H1 (cell line): ENCODE results near the gene PIK3R3. TPM values are rescaled to one million over a fixed set of nuclear protein-coding genes. Genes with fewer than 3 reads are reported as not detected.

ENCODE experiments used
- CTCF ChIA-PET: fragments of 300-600 bp; sonication (Branson Sonifier 250); formaldehyde crosslinking; loops from one replicate; lab custom pipeline; 2021; ENCODE audit not compliant: partially characterized antibody; lab: Charles Lee
- POLR2A ChIA-PET: fragments of 300-600 bp; sonication (Branson Sonifier 250); formaldehyde crosslinking; loops from one replicate; lab custom pipeline; 2021; ENCODE audit warnings: inconsistent platforms; ENCODE audit not compliant: partially characterized antibody; lab: Charles Lee
- DNase-seq, 2 experiments: peaks; one replicate each; pipeline versions ENCODE4 v3.0.0 to v3.0.0-alpha.2; 2010 to 2022; ENCODE audit warnings: low spot score in 2 of 2, low read depth in 1 of 2, mixed read lengths in 1 of 2
- FAIRE-seq: peaks from 2 replicates; lab custom pipeline; 2011; peaks lifted over from hg19 to GRCh38; lab: Jason Lieb, UNC
- H2AFZ ChIP-seq: 2 replicates; pipeline ENCODE4 v1.8.1; 2012; ENCODE audit warnings: low read length, inconsistent platforms
- H2AK5ac ChIP-seq: 2 replicates; pipeline ENCODE4 v1.6.1; 2013; ENCODE audit warnings: low read depth, low read length
- H2BK120ac ChIP-seq: replicated peaks from 2 replicates; pipeline ENCODE3; 2013; ENCODE audit warnings: low read depth, low read length, inconsistent platforms
- H2BK12ac ChIP-seq: 2 replicates; pipeline ENCODE4 v1.6.1; 2013; ENCODE audit warnings: low read depth, low read length
- H2BK15ac ChIP-seq: 2 replicates; pipeline ENCODE4 v1.6.1; 2013; ENCODE audit warnings: low read length
- H2BK20ac ChIP-seq: 2 replicates; pipeline ENCODE4 v1.6.1; 2013; ENCODE audit warnings: low read length
- H2BK5ac ChIP-seq: 2 replicates; pipeline ENCODE4 v1.6.1; 2013; ENCODE audit warnings: low read depth, low read length
- H3K14ac ChIP-seq: 2 replicates; pipeline ENCODE4 v1.6.1; 2013; ENCODE audit warnings: inconsistent platforms; ENCODE audit not compliant: insufficient read length
- H3K18ac ChIP-seq: 2 replicates; pipeline ENCODE4 v1.6.1; 2013; ENCODE audit warnings: low read length; ENCODE audit errors: extremely low read depth
- H3K23ac ChIP-seq: 2 replicates; pipeline ENCODE4 v1.6.1; 2013; ENCODE audit warnings: inconsistent platforms; ENCODE audit not compliant: insufficient read length
- H3K23me2 ChIP-seq: 2 replicates; pipeline ENCODE4 v1.6.1; 2013; ENCODE audit warnings: low read depth, low read length
- H3K27ac ChIP-seq: 2 replicates; pipeline ENCODE4 v1.6.1; 2011; ENCODE audit warnings: low read depth, low read length, inconsistent platforms
- H3K27me3 ChIP-seq, 4 experiments: replicated peaks in 1 of 4; 1 replicate in 1 of 4; 2 replicates in 3 of 4; pipeline versions ENCODE4 v1.6.1 to v1.8.1; 2011 to 2013; ENCODE audit warnings: low read length in 3 of 4, mild to moderate bottlenecking in 3 of 4, inconsistent platforms in 2 of 4, mixed read lengths in 2 of 4, moderate library complexity in 1 of 4; ENCODE audit not compliant: control insufficient read depth in 3 of 4, insufficient read depth in 3 of 4; ENCODE audit errors: extremely low read depth in 1 of 4
- H3K36me3 ChIP-seq, 4 experiments: 2 replicates each; pipeline versions ENCODE4 v1.6.1 to v1.8.1; 2011 to 2013; ENCODE audit warnings: mild to moderate bottlenecking in 4 of 4, low read length in 3 of 4, moderate library complexity in 2 of 4, control low read depth in 1 of 4, inconsistent platforms in 1 of 4; ENCODE audit not compliant: insufficient read depth in 4 of 4, control insufficient read depth in 2 of 4
- H3K4ac ChIP-seq: replicated peaks from 2 replicates; pipeline ENCODE3; 2013; ENCODE audit warnings: low read length, low read depth, mixed read lengths, inconsistent platforms; ENCODE audit not compliant: insufficient read length
- H3K4me1 ChIP-seq, 4 experiments: replicated peaks in 1 of 4; 1 replicate in 1 of 4; 2 replicates in 3 of 4; pipeline versions ENCODE4 v1.6.1 to v1.8.1; 2011 to 2013; ENCODE audit warnings: low read length in 3 of 4, inconsistent platforms in 2 of 4, mixed read lengths in 1 of 4; ENCODE audit not compliant: insufficient read depth in 4 of 4, control insufficient read depth in 3 of 4
- H3K4me2 ChIP-seq, 2 experiments: 2 replicates each; pipeline versions ENCODE4 v1.6.1 to v1.8.1; 2011 to 2013; ENCODE audit warnings: low read depth in 2 of 2, low read length in 2 of 2, control low read depth in 1 of 2, inconsistent platforms in 1 of 2, mild to moderate bottlenecking in 1 of 2; ENCODE audit not compliant: insufficient read depth in 1 of 2
- H3K4me3 ChIP-seq, 4 experiments: fragments of 200-600, 300-600 bp in 1 of 4; sonication (generic), shearing (Covaris generic), sonication (Bioruptor Twin) in 1 of 4; 2 replicates each; pipeline versions ENCODE4 v1.5.1 to v1.8.1; 2011 to 2016; ENCODE audit warnings: low read length in 4 of 4, low read depth in 3 of 4, control low read depth in 2 of 4, inconsistent platforms in 2 of 4, mild to moderate bottlenecking in 2 of 4, mixed read lengths in 1 of 4, moderate library complexity in 1 of 4; ENCODE audit not compliant: insufficient read depth in 2 of 4; ENCODE audit errors: extremely low read depth in 1 of 4
- H3K56ac ChIP-seq: replicated peaks from 2 replicates; pipeline ENCODE3; 2013; ENCODE audit warnings: low read depth, mild to moderate bottlenecking, mixed read lengths, low read length, inconsistent platforms; ENCODE audit not compliant: insufficient read length
- H3K79me1 ChIP-seq: 2 replicates; pipeline ENCODE4 v1.6.1; 2013; ENCODE audit warnings: low read depth, low read length, control low read depth
- H3K79me2 ChIP-seq, 2 experiments: 2 replicates each; pipeline versions ENCODE4 v1.6.1 to v1.8.1; 2012 to 2013; ENCODE audit warnings: low read length in 2 of 2, mild to moderate bottlenecking in 2 of 2, inconsistent platforms in 1 of 2; ENCODE audit not compliant: insufficient read depth in 2 of 2, control insufficient read depth in 1 of 2
- H3K9ac ChIP-seq, 4 experiments: replicated peaks in 1 of 4; 1 replicate in 1 of 4; 2 replicates in 3 of 4; pipeline versions ENCODE4 v1.6.1 to v1.8.1; 2011 to 2013; ENCODE audit warnings: low read depth in 3 of 4, low read length in 3 of 4, control low read depth in 2 of 4, mild to moderate bottlenecking in 2 of 4, moderate library complexity in 2 of 4, inconsistent platforms in 1 of 4; ENCODE audit errors: extremely low read depth in 1 of 4
- H3K9me3 ChIP-seq, 2 experiments: 2 replicates each; pipeline versions ENCODE4 v1.6.1 to v1.8.1; 2012 to 2013; ENCODE audit warnings: mild to moderate bottlenecking in 2 of 2, moderate library complexity in 2 of 2, control low read depth in 1 of 2, inconsistent platforms in 1 of 2, low read depth in 1 of 2, low read length in 1 of 2, mixed read lengths in 1 of 2; ENCODE audit not compliant: insufficient read depth in 2 of 2
- H4K20me1 ChIP-seq, 2 experiments: replicated peaks in 1 of 2; 2 replicates each; pipeline versions ENCODE3 to v1.8.1; 2011 to 2013; ENCODE audit warnings: inconsistent platforms in 2 of 2, low read length in 2 of 2, mild to moderate bottlenecking in 1 of 2; ENCODE audit not compliant: insufficient read depth in 2 of 2, control insufficient read depth in 1 of 2
- H4K5ac ChIP-seq: 2 replicates; pipeline ENCODE4 v1.6.1; 2013; ENCODE audit warnings: low read length, low read depth, mixed read lengths, inconsistent platforms; ENCODE audit not compliant: insufficient read length
- H4K8ac ChIP-seq: 2 replicates; pipeline ENCODE4 v1.8.0; 2013; ENCODE audit warnings: mild to moderate bottlenecking, moderate library complexity, low read length, inconsistent platforms; ENCODE audit not compliant: insufficient read depth; ENCODE audit errors: extremely low read depth
- H4K91ac ChIP-seq: replicated peaks from 2 replicates; pipeline ENCODE3; 2013; ENCODE audit warnings: low read length, mixed read lengths, inconsistent platforms; ENCODE audit not compliant: insufficient read length
- KDM1A ChIP-seq: fragments of 200-600, 300-600 bp; sonication (generic); IDR thresholded peaks from 2 replicates; pipeline ENCODE4 v1.7.1; 2016; ENCODE audit warnings: mild to moderate bottlenecking, low read length, borderline replicate concordance
- WGBS, 2 experiments: shearing (Covaris generic) in 1 of 2; methylation state at CpG; one replicate each; pipeline versions ENCODE4 v1.1.6 to v1.1.7; 2013 to 2015; ENCODE audit warnings: low lambda C conversion rate in 2 of 2, mixed read lengths in 2 of 2, inconsistent platforms in 1 of 2, low coverage in 1 of 2, missing lambda C conversion rate in 1 of 2; ENCODE audit not compliant: insufficient replicate concordance in 2 of 2, insufficient coverage in 1 of 2, insufficient read length in 1 of 2; ENCODE audit errors: extremely low coverage in 1 of 2, missing lambda C conversion rate in 1 of 2; 5-methylcytosine and 5-hydroxymethylcytosine counted together
- polyA plus RNA-seq, 7 experiments: library from polyadenylated mRNA; depleted of rRNA in 3 of 7; stranded (reverse) in 5 of 7; unstranded in 2 of 7; fragments of >200 nt in 5 of 7; fragments of 200-250 nt in 2 of 7; gene quantifications; 1 replicate in 5 of 7; 2 replicates in 1 of 7; 4 replicates in 1 of 7; pipeline versions ENCODE4 v1.2.1 to v1.2.3, GENCODE V29; 2011 to 2013; ENCODE audit warnings: missing spikeins in 2 of 7, mixed read lengths in 2 of 7
- total RNA-seq: library from RNA; stranded (reverse); fragmentation: NEBNext Ultra II Directional; extraction: Animal tissue kit (Norgen Biotek cat#: 25700); gene quantifications from 2 replicates; pipeline ENCODE4 v1.2.1, GENCODE V29; 2021
- TF ChIP-seq, protein P1 (sequence below): IDR thresholded peaks from 2 replicates; pipeline ENCODE4 v1.6.1; 2012; ENCODE audit warnings: inconsistent platforms

Gene PIK3R3
- total and polyA plus RNA-seq, 2 of the 8 experiments (the other 6 are each of a cell fraction or from before 2014, with no cell fraction given): 5.3 to 13.6 TPM

DNA sequence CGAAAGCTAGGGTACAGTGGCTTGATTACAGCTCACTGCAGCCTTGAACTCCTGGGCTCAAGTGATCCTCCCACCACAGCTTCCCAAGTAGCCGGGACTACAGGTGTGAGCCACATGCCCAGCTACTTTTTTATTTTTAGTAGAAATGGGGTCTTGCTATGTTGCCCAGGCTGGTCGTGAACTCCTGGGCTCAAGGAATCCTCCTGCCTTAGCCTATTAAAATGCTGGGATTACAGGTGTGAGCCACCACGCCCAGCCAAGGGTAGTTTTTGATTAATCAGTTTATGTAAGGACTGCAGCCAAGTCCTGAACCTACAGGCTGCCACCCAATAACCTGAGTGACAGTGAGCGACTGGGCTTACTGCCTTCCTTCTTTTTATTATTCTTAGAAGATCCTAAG is 88.3 kb downstream of the PIK3R3 start:
- no peak overlapping the region for H3K23ac ChIP-seq
- H2AK5ac ChIP-seq: no peak overlapping the region
- DNase-seq: no peak
- 82% methylated on average over 5 of the region's 5 CpGs; no CpG with 5 or more reads in 1 of the 2 experiments for WGBS, 2 experiments
- no peak overlapping the region for H4K8ac ChIP-seq
- H3K27me3 ChIP-seq: no peaks in the 10 kb centered on the region; a peak in 1 of 7 replicates
- H2BK12ac ChIP-seq: no peak overlapping the region
- no peaks in the 10 kb centered on the region for H3K79me1 ChIP-seq
- H3K36me3 ChIP-seq: peaks cover 0 to 24% (median 0%) of the 10 kb centered on the region in 4 experiments; a peak in 3 of 8 replicates
- H4K91ac ChIP-seq: no peak overlapping the region
- H2AFZ ChIP-seq: no peak overlapping the region
- TF ChIP-seq, protein P1, sequence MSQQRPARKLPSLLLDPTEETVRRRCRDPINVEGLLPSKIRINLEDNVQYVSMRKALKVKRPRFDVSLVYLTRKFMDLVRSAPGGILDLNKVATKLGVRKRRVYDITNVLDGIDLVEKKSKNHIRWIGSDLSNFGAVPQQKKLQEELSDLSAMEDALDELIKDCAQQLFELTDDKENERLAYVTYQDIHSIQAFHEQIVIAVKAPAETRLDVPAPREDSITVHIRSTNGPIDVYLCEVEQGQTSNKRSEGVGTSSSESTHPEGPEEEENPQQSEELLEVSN: no peak
- TF ChIP-seq KDM1A: peak; percentile 62; the same call in 1 of the 2 replicates
- FAIRE-seq: no peak
- H2BK20ac ChIP-seq: no peak overlapping the region
- POLR2A ChIA-PET: interaction anchor here (0.7 to 1.6 kb wide), 2 partner anchors 110 to 160 kb away, joined by 4 read pairs; no protein-coding TSS in a partner anchor
- no peak overlapping the region for H3K14ac ChIP-seq
- peak overlapping the region in 1 of 2 experiments; percentile 51; a peak in 1 of 4 replicates for H3K4me2 ChIP-seq
- H4K20me1 ChIP-seq: peaks cover 0 to 1% of the 10 kb centered on the region in 2 experiments
- no peak overlapping the region for H3K56ac ChIP-seq
- peaks cover 4 to 11% (median 8%) of the 10 kb centered on the region in 4 experiments; a peak in 4 of 7 replicates for H3K4me1 ChIP-seq
- no peaks in the 10 kb centered on the region for H3K79me2 ChIP-seq
- H3K9me3 ChIP-seq: no peaks in the 10 kb centered on the region
- H3K18ac ChIP-seq: no peak overlapping the region
- H3K4me3 ChIP-seq: no peak overlapping the region
- H2BK120ac ChIP-seq: no peak overlapping the region
- H3K27ac ChIP-seq: no peak overlapping the region
- no peak overlapping the region for H2BK15ac ChIP-seq
- no peak overlapping the region for H2BK5ac ChIP-seq
- H4K5ac ChIP-seq: no peak overlapping the region
- H3K4ac ChIP-seq: no peak overlapping the region
- CTCF ChIA-PET: interaction anchor here (0.8 to 3.1 kb wide), 4 partner anchors 10 to 143 kb away, joined by 3 to 18 read pairs (median 6); no protein-coding TSS in a partner anchor
- no peaks in the 10 kb centered on the region for H3K23me2 ChIP-seq
- H3K9ac ChIP-seq: no peak overlapping the region
